Astrocyte of the cerebellum (primary cell): ENCODE measurements around the gene SCNN1B.

Experiments used
- DNase-seq: peaks from one replicate; pipeline ENCODE4 v3.0.0-alpha.2; 2011; ENCODE audit warnings: low read depth
- H3K4me3 ChIP-seq: 2 replicates; pipeline ENCODE4 v1.5.1; 2011; ENCODE audit warnings: mild to moderate bottlenecking, low read depth, low read length, moderate library complexity
- in situ Hi-C: cut with HindIII; loops from 2 replicates; pipeline ENCODE4 v1.10.0; 2017; ENCODE audit warnings: low sequenced_read_pairs
- TF ChIP-seq, protein P1 (sequence below): IDR thresholded peaks from 2 replicates; pipeline ENCODE4 v1.5.1; 2012; ENCODE audit warnings: low read length, low read depth, moderate library complexity, mild to moderate bottlenecking; ENCODE audit errors: missing control alignments

SCNN1B gene

GRCh38 chr16:23276821-23277220 lies 25.3 kb upstream of the SCNN1B start:
- H3K4me3 ChIP-seq = no peak overlapping the region
- no peak for DNase-seq
- in situ Hi-C loops = no loop called here
- TF ChIP-seq, protein P1, sequence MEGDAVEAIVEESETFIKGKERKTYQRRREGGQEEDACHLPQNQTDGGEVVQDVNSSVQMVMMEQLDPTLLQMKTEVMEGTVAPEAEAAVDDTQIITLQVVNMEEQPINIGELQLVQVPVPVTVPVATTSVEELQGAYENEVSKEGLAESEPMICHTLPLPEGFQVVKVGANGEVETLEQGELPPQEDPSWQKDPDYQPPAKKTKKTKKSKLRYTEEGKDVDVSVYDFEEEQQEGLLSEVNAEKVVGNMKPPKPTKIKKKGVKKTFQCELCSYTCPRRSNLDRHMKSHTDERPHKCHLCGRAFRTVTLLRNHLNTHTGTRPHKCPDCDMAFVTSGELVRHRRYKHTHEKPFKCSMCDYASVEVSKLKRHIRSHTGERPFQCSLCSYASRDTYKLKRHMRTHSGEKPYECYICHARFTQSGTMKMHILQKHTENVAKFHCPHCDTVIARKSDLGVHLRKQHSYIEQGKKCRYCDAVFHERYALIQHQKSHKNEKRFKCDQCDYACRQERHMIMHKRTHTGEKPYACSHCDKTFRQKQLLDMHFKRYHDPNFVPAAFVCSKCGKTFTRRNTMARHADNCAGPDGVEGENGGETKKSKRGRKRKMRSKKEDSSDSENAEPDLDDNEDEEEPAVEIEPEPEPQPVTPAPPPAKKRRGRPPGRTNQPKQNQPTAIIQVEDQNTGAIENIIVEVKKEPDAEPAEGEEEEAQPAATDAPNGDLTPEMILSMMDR = no peak

DNA sequence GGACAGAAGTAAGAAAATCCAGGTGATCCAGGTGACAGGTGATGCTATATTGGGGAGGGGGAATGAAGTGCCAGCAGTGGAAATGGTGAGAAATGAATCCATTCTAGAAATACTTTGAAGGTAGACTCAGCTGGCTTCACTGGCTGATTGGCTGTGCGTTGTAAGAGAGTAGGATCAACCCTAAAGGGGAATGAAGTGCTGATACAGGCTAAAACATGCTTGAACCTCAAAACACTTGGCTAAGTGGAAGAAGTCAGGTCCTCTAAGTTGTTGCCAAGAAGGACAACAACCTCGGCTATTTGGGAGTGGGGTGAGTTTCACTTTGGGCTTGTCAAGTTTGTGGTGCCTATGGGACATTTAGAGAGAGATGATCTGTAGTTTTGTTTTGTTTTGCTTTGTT lies 24.1 kb upstream of the SCNN1B start:
- TF ChIP-seq, protein P1 = no peak
- in situ Hi-C loops = no loop called here
- no peak overlapping the region for H3K4me3 ChIP-seq
- DNase-seq = no peak

DNA sequence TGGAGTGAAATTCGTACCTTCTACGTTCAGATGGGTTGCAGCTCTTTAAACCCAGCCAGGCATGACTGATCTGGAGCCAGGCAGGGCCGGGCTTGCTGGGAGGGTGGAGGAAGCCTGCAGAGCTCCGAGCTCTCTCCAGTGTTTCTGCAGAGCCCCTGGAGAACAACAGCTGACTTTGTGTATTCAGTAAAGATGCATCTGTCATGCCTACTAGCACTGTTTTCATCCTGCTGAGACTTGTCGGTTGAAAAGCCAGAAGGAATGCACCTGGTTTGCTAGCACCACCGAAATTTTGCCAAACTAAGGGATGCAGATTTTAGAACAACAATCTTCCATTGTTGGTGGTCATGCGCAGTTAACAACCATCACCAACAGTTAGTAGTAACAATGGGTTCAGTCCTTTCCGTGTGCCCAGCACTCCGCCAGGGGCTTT lies 22.4 kb upstream of the SCNN1B start:
- TF ChIP-seq, protein P1 = no peak
- H3K4me3 ChIP-seq = no peak overlapping the region
- in situ Hi-C loops = loop anchor here (5.0 kb wide), 1 partner anchor 73 kb away; no protein-coding TSS in a partner anchor
- DNase-seq = no peak

DNA sequence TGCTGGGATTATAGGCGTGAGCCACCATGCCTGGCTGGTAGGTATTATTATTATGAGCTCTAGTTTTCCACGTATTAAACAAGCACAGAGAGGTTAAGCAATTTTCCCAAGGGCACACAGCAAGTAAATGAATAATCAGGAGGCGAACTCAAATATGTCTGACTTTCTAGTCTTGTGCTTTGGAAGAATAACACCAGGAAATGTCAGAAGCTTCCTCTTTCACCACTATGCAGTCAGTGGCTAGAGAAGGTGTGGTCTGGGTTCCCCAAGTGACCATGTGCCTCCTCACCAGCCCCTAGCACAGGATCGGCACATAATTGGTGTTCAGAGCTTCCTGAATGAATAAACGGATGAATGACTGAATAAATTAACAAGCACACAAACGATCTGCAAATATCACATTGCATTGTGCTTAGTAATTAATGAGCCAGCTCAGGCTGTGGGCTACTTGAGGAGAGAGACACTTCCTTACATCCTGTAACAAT lies 21.6 kb upstream of the SCNN1B start:
- in situ Hi-C loops = loop anchor here (5.0 kb wide), 1 partner anchor 72 kb away; no protein-coding TSS in a partner anchor
- H3K4me3 ChIP-seq = no peak overlapping the region
- TF ChIP-seq, protein P1 = no peak
- no peak for DNase-seq

- DNase-seq = no peak
- H3K4me3 ChIP-seq = no peak overlapping the region
- in situ Hi-C loops = loop anchor here (5.0 kb wide), 1 partner anchor 70 kb away; no protein-coding TSS in a partner anchor
- TF ChIP-seq, protein P1 = no peak
These were observed 19.5 kb upstream of the SCNN1B start for GRCh38 chr16:23282568-23282967.

- TF ChIP-seq, protein P1 = no peak
- DNase-seq = no peak
- no peak overlapping the region for H3K4me3 ChIP-seq
- in situ Hi-C loops = loop anchor here (5.0 kb wide), 1 partner anchor 69 kb away; no protein-coding TSS in a partner anchor
These were observed 18.5 kb upstream of the SCNN1B start for GRCh38 chr16:23283571-23283970.
